Keratinocyte (primary cell): ENCODE results near the gene OR4F6. TPM values are rescaled to one million over a fixed set of nuclear protein-coding genes. Genes with fewer than 3 reads are reported as not detected.

Experiments
- DNase-seq: peaks from one replicate; pipeline ENCODE4 v3.0.0-alpha.2; 2011; ENCODE audit warnings: low read depth, missing footprints, low spot score
- FAIRE-seq: peaks from 2 replicates; lab custom pipeline; 2011; peaks lifted over from hg19 to GRCh38; lab: Jason Lieb, UNC
- H2AFZ ChIP-seq: 2 replicates; pipeline ENCODE4 v1.6.0; 2012; ENCODE audit warnings: low read length, control low read depth, inconsistent platforms; ENCODE audit not compliant: control insufficient read depth
- H3K27ac ChIP-seq: 2 replicates; pipeline ENCODE4 v1.5.1; 2011; ENCODE audit warnings: low read length; ENCODE audit not compliant: control insufficient read depth, insufficient read depth
- H3K27me3 ChIP-seq: 3 replicates; pipeline ENCODE4 v1.6.0; 2011; ENCODE audit warnings: low read length; ENCODE audit not compliant: control insufficient read depth, insufficient read depth; ENCODE audit errors: extremely low read depth
- H3K36me3 ChIP-seq, 2 experiments: 2 replicates in 1 of 2; 3 replicates in 1 of 2; pipeline ENCODE4 v1.5.1; 2011; ENCODE audit warnings: low read length in 2 of 2, mild to moderate bottlenecking in 1 of 2; ENCODE audit not compliant: control insufficient read depth in 2 of 2, insufficient read depth in 2 of 2; ENCODE audit errors: extremely low read depth in 1 of 2
- H3K4me1 ChIP-seq: 3 replicates; pipeline ENCODE4 v1.5.1; 2011; ENCODE audit warnings: low read length; ENCODE audit not compliant: control insufficient read depth, insufficient read depth; ENCODE audit errors: extremely low read depth
- H3K4me2 ChIP-seq: 3 replicates; pipeline ENCODE4 v1.6.0; 2011; ENCODE audit warnings: low read depth, low read length; ENCODE audit not compliant: control insufficient read depth, insufficient read depth; ENCODE audit errors: extremely low read depth
- H3K4me3 ChIP-seq, 3 experiments: fragments of 200-600 bp in 1 of 3; sonication (generic) in 1 of 3; 2 replicates in 2 of 3; 3 replicates in 1 of 3; pipeline ENCODE4 v1.5.1; 2011 to 2016; ENCODE audit warnings: low read length in 3 of 3, mild to moderate bottlenecking in 3 of 3, control low read depth in 2 of 3, inconsistent platforms in 1 of 3, low read depth in 1 of 3, mixed read lengths in 1 of 3, mixed run types in 1 of 3, moderate library complexity in 1 of 3; ENCODE audit not compliant: control insufficient read depth in 2 of 3, insufficient read depth in 2 of 3; ENCODE audit errors: extremely low read depth in 1 of 3
- H3K79me2 ChIP-seq: 2 replicates; pipeline ENCODE4 v1.6.0; 2012; ENCODE audit warnings: low read length; ENCODE audit not compliant: control insufficient read depth, insufficient read depth
- H3K9ac ChIP-seq: 3 replicates; pipeline ENCODE4 v1.6.0; 2011; ENCODE audit warnings: low read length; ENCODE audit not compliant: control insufficient read depth, insufficient read depth; ENCODE audit errors: extremely low read depth
- H3K9me1 ChIP-seq: 3 replicates; pipeline ENCODE4 v1.6.0; 2011; ENCODE audit warnings: low read length; ENCODE audit not compliant: control insufficient read depth, insufficient read depth; ENCODE audit errors: extremely low read depth
- H3K9me3 ChIP-seq: 2 replicates; pipeline ENCODE4 v1.5.1; 2012; ENCODE audit warnings: low read depth, low read length; ENCODE audit not compliant: control insufficient read depth
- H4K20me1 ChIP-seq: 3 replicates; pipeline ENCODE4 v1.6.0; 2011; ENCODE audit warnings: low read length; ENCODE audit not compliant: control insufficient read depth, insufficient read depth; ENCODE audit errors: extremely low read depth
- CTCF ChIP-seq, 3 experiments: IDR thresholded peaks in 1 of 3; conservative IDR thresholded peaks in 1 of 3; optimal IDR thresholded peaks in 1 of 3; 2 replicates in 2 of 3; 3 replicates in 1 of 3; pipeline versions ENCODE3 to v1.5.1; 2011; ENCODE audit warnings: low read length in 3 of 3, mild to moderate bottlenecking in 3 of 3, moderate library complexity in 2 of 3, control low read depth in 1 of 3, inconsistent platforms in 1 of 3; ENCODE audit not compliant: insufficient read depth in 2 of 3; ENCODE audit errors: extremely low read depth in 1 of 3
- EZH2 ChIP-seq: IDR thresholded peaks from one replicate; pipeline ENCODE4 v1.6.1; 2012; ENCODE audit warnings: inconsistent platforms, mild to moderate bottlenecking, low read length, moderate library complexity
- dilution Hi-C: fragments of 300-500 bp; cut with MboI; formaldehyde crosslinking; loops from one replicate; pipeline ENCODE4 v1.7.0; 2020; ENCODE audit warnings: low sequenced_read_pairs; ENCODE audit not compliant: extremely low pct_ligation_motif_present
- polyA plus RNA-seq, 5 experiments: library from polyadenylated mRNA; depleted of rRNA in 3 of 5; stranded (reverse) in 3 of 5; stranded (forward) in 1 of 5; unstranded in 1 of 5; fragments of >200 nt; gene quantifications; 1 replicate in 1 of 5; 2 replicates in 3 of 5; 3 replicates in 1 of 5; pipeline versions ENCODE4 v1.2.1 to v1.2.3, GENCODE V29; 2011 to 2012; ENCODE audit warnings: missing spikeins in 2 of 5, low read depth in 1 of 5, low replicate concordance in 1 of 5

OR4F6 gene
- polyA plus RNA-seq, 1 donor (not counting 4 experiments of a cell fraction or from before 2014, with no cell fraction given): not detected

GRCh38 chr15:101804375-101804774 is 1.1 kb downstream of the OR4F6 start:
- FAIRE-seq: no peak
- Histone ChIP-seq H4K20me1 (no peaks in the 10 kb centered on the region), H3K27ac (no peak overlapping the region), H3K36me3 (no peaks in the 10 kb centered on the region), H3K79me2 (no peaks in the 10 kb centered on the region), H3K4me3 (no peak overlapping the region), H3K4me2 (no peak overlapping the region), H2AFZ (no peak overlapping the region), H3K9me1 (no peaks in the 10 kb centered on the region), H3K9me3 (no peaks in the 10 kb centered on the region), H3K9ac (no peak overlapping the region), H3K27me3 (no peaks in the 10 kb centered on the region), H3K4me1 (no peaks in the 10 kb centered on the region)
- DNase-seq: no peak
- dilution Hi-C loops: no loop called here
- TF ChIP-seq EZH2: no peak
- TF ChIP-seq CTCF (optimal IDR thresholded peaks at IDR 0.05 in 1 of 3, IDR thresholded peaks at IDR 0.05 in 1 of 3, conservative IDR thresholded peaks at IDR 0.05 in 1 of 3; ENCODE audit: extremely low read depth in 1 of 3, insufficient read depth in 2 of 3, low read length in 3 of 3): no peak

- Histone ChIP-seq H4K20me1 (no peaks in the 10 kb centered on the region), H3K4me3 (no peak overlapping the region), H2AFZ (no peak overlapping the region), H3K9me3 (no peaks in the 10 kb centered on the region), H3K4me2 (no peak overlapping the region), H3K27me3 (no peaks in the 10 kb centered on the region), H3K9me1 (no peaks in the 10 kb centered on the region), H3K79me2 (no peaks in the 10 kb centered on the region), H3K4me1 (no peaks in the 10 kb centered on the region), H3K36me3 (no peaks in the 10 kb centered on the region), H3K9ac (no peak overlapping the region), H3K27ac (no peak overlapping the region)
- FAIRE-seq (no peak), DNase-seq (no peak)
- TF ChIP-seq CTCF (optimal IDR thresholded peaks at IDR 0.05 in 1 of 3, IDR thresholded peaks at IDR 0.05 in 1 of 3, conservative IDR thresholded peaks at IDR 0.05 in 1 of 3; ENCODE audit: extremely low read depth in 1 of 3, insufficient read depth in 2 of 3, low read length in 3 of 3) (no peak), EZH2 (no peak)
- dilution Hi-C loops: no loop called here
Observed at GRCh38 chr15:101804941-101805340, 1.6 kb downstream of the OR4F6 start.
